Measurements from ENCODE around the gene ZNF24.
A peak's percentile ranks its signal among the peaks of the same experiment; 100 is the strongest.

The ZNF24 gene

DNA sequence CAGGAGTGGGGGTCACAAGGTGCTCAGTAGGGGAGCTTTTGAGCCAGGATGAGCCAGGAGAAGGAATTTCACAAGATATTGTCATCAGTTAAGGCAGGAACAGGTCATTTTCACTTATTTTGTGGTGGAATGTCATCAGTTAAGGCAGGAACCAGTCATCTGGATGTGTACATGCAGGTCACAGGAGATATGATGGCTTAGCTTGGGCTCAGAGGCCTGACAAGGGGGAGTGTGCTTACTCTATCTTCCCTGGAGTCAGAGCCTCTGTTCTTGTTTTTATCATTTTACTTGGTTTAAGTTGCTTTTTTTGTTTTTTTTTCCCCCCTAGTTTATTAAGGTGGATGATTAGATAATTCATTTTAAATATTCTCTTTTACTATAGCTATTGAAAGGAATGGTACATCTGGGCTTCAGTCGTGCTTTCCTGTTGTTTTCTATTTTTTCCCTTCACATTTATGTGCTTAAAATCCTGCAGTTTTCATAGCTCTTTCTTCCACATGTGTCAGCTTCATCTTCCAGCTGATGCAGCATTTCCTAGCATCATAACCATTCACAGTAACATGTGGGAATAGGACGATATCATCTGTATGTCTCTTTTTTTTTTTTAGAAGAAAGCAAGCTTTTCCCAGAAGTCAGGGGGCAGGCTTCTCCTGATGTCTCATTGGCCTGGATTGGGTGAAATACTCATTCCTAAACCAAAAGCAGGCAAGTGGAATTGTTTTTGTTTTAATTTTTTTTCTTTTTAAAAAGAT lies 17.5 kb upstream of the ZNF24 start:
- DNase-seq (ENCODE audit: extremely low spot score, insufficient read length, low read depth) (no peak), FAIRE-seq (no peak)

DNA sequence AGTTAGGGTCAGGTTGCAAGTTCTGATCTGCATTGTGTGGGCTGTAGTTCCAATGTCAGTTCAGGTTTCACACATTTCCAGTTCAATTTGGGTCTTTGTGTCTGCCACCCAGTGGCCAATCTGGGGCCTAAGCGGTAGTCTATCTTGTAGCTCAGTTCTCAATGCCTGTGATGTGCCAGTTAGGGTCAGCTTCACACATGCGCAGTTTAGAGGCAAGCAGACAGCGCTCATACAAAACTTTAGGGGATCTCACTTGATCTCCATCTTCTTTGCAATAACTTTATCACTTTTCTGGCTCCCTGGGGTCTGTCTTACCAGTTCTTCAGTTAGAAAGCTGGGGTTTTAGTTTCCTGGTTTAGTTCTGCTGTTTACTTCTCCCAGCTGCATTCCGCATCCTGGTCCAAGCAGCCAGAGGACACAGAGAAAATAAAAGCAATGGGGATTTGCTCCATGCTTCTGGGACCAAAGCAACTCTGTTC lies 11.0 kb upstream of the ZNF24 start:
- no peak for DNase-seq (ENCODE audit: extremely low spot score, insufficient read length, low read depth)
- peak; percentile 67 for FAIRE-seq

DNA sequence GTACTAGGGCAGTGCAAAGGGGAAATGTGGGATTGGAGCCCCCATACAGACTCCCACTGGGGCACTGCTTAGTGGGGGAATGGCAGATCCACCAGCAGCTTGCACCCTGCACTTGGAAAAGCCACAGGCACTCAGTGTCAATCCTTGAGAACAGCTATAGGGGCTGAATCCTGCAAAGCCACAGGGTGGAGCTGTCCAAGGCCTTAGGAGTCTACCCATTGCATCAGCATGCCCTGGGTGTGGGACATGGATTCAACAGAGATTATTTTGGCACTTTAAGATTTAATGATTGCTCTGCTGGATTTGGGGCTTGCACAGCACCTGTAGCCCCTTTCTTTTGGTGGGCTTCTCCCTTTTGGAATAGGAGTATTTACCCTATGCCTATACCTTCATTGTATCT lies 8.6 kb upstream of the ZNF24 start:
- DNase-seq (ENCODE audit: extremely low spot score, insufficient read length, low read depth): no peak

DNA sequence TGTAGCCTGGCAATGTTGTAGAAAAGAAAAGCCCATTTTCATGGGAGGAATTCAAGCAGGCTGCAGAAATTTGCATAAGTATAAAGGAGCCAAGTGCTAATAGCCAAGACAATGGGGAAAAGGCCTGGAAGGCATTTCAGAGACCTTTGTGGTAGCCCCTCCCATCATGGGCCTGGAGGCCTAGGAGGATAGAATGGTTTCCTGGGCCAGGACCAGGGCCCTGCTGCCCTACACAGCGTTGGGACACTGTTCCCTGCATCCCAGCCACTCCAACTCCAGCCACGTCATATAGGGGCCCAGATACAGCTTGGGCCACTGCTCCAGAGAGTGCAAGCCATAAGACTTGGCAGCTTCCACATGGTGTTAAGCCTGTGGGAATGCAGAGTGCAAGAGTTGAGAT lies 8.1 kb upstream of the ZNF24 start:
- FAIRE-seq (no peak), DNase-seq (ENCODE audit: extremely low spot score, insufficient read length, low read depth) (no peak)

More for the DNA sequence above, 8.6 kb upstream of the ZNF24 start:
- no peak for FAIRE-seq

GRCh38 chr18:35348001-35348400 lies 3.8 kb upstream of the ZNF24 start:
- DNase-seq (ENCODE audit: extremely low spot score, insufficient read length, low read depth): no peak
- no peak for FAIRE-seq

GRCh38 chr18:35345950-35346349 lies 1.7 kb upstream of the ZNF24 start:
- DNase-seq (ENCODE audit: extremely low spot score, insufficient read length, low read depth): no peak
- FAIRE-seq: no peak

GRCh38 chr18:35345460-35345921 lies 1.3 kb upstream of the ZNF24 start:
- peak; percentile 48 for FAIRE-seq
- DNase-seq (ENCODE audit: extremely low spot score, insufficient read length, low read depth): no peak

GRCh38 chr18:35344736-35345459 lies 678 bp upstream of the ZNF24 start:
- DNase-seq (ENCODE audit: extremely low spot score, insufficient read length, low read depth): no peak
- FAIRE-seq: no peak

GRCh38 chr18:35343488-35343935 lies 708 bp downstream of the ZNF24 start:
- DNase-seq (ENCODE audit: extremely low spot score, insufficient read length, low read depth) (no peak), FAIRE-seq (no peak)

- DNase-seq (ENCODE audit: extremely low spot score, insufficient read length, low read depth): no peak
- no peak for FAIRE-seq
These were observed 6.9 kb downstream of the ZNF24 start for GRCh38 chr18:35337286-35337685.

GRCh38 chr18:35335866-35336265 lies 8.4 kb downstream of the ZNF24 start:
- FAIRE-seq: no peak
- DNase-seq (ENCODE audit: extremely low spot score, insufficient read length, low read depth): no peak

DNA sequence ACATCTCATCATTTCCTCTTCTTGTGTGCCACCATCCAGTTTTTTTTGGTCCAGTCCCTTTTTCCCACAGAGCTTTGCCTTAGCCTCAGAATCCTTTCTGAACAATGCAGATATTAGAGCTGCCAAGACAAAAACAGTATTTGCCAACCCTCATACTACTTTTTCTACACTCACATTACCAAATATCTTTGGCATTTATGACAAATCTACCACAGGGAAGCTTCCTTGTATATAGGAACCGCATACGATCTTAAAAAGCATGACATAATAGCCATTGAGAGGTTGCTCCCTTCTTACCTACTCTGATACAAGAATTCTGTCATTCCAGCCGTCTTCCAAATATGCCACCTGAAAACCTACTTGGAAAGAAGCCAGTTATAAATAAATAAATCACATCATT lies 9.4 kb downstream of the ZNF24 start:
- FAIRE-seq (no peak), DNase-seq (ENCODE audit: extremely low spot score, insufficient read length, low read depth) (no peak)

DNA sequence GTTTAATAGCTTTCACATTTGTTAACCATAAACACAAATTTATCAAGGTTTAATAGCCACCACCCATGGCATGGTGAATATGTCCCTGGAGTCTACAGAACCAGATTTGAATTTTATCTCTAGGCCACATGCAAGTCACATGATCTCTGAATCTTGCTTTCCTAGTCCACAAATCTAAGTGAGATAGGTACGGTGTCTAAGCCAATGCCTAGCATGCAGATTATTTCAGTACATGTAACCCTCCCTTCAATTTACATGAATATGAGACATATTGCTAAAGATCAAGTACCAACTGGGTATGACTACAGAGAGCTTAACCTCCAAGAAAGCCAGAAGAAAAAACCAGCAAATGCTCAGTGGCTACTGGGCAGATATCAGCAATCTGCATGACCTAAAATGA lies 10.0 kb downstream of the ZNF24 start:
- DNase-seq (ENCODE audit: extremely low spot score, insufficient read length, low read depth): no peak
- FAIRE-seq: no peak

DNA sequence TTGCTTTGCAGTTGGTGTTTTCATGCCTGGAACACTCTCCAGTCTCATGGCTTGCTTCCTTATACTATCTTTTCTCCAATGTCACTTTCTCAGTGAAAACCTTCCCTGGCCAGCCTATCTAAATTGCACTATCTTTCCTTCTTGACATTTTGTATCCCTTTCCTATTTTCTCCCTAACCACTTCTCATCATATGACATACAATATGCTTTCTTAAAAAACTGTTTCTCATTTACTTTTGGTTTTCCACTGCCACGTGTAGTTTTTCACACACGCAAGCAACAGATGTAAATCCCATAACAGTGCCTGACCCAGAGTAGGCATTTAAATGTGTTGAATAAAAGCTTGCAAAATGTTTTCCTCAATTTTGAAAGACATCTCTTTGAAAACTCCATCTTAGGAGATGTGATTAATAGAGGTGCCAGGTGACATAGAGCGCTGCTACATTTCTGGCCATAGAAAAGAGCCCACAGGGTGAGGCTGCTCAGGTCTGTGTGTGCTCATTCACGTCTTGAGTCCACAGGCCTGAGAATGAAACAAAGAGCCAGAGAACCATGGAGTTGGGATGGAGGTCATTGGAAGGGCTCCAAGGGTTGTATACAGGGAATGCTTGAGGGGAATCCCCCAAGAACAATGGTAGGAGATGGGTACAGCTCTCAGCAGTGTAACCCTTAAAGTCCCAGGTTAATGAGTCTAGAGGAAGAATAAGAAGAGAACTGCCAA lies 12.7 kb downstream of the ZNF24 start:
- DNase-seq (ENCODE audit: extremely low spot score, insufficient read length, low read depth): no peak
- no peak for FAIRE-seq

DNA sequence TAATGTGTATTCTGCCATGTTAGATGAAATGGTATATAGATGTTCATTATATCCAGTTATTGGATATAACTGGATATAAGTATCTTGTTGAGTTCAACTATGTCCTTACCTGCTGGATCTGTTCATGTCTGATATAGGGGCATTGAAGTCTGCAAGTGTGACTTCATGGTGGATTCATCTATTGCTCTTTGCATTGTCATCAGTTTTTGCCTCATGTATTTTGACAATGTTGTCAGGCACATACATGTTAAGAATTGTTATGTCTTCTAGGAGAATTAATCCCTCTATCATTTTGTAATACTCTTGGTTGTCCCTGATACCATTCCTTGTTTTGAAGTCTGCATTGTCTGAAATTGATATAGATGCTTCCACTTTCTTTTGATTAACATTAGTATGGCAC lies 15.4 kb downstream of the ZNF24 start:
- DNase-seq (ENCODE audit: extremely low spot score, insufficient read length, low read depth): no peak
- FAIRE-seq: no peak

GRCh38 chr18:35326695-35327387 lies 17.4 kb downstream of the ZNF24 start:
- DNase-seq (ENCODE audit: extremely low spot score, insufficient read length, low read depth) (no peak), FAIRE-seq (no peak)

DNA sequence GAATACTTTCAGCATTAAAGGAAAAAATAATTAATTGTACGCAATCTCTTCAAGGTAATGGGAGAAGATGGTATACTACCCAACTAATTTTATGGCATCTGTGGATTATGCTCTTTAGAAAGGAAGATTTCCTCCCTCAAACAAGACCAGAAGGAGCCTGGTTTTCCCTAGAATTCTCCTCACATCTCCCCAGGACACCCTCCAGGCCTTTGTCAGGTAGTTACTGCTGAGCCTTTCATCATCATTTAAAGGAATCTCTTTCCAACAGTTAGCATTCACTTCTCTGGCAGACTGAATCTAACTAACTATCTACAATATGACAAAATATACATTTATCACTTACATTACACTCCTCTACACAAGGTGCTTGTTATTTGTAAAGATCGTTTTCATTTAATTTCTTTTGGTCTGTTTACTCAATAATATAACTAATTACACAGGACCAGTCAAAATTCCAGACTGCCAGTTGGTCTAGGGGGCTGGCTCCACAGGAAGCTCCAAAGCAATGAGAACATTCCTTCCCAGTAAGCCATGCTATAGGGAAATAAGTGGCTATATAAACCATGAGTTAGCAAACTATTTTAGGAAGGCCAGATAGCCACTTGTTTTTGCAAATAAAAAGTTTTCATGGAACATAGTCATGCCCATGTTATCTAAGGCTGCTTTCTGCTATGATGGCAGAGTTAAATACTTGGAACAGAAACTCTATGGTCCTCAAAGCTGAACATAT lies 19.1 kb downstream of the ZNF24 start:
- FAIRE-seq (no peak), DNase-seq (ENCODE audit: extremely low spot score, insufficient read length, low read depth) (no peak)

DNA sequence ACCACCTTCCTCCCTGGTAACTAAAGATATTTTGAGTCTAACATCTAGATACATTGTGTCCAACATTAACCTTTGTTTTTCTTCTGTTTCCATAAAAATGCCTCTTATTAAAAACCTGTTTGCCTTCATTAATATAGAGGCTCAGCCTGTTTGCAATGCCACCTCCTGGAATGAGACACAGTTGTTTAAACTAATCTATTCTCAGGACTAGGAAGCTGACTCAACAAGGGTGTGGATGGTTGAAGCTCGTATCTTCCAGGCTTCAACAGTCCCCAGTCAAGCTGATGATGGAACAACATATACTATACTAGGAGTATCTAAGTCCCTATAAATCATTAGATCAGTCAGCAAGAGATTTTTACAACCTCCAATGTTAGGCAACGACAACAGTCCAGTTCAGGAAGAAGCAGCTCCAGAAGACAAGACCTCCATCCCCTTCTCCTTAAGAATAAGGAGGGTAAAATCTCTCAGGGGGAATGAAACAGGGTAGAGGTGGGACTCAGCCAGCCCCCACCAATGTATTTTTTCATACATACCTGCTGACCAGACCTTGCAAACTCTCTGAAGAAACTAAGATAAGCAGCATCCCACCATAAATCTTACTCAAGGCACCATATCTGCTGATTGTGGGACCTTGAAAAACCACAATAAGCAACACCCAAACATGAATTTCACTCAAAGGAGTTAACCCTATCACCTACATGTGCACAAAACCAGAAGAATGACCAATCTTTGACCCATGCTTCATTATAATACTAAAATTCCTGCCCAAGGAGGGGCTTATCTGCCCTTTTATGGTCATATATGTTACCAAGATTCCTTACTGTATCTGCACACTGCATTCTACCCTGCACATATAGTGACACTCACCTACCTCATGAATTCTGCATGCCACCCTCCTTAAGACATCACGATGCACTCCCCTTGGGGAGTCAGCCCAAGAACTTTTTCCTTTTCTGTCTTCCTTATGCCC lies 21.4 kb downstream of the ZNF24 start:
- no peak for DNase-seq (ENCODE audit: extremely low spot score, insufficient read length, low read depth)
- FAIRE-seq: no peak
